Naive thymus-derived CD4-positive, alpha-beta T cell (primary cell): ENCODE results near the gene LCN12. TPM values are rescaled to one million over a fixed set of nuclear protein-coding genes. Genes with fewer than 3 reads are reported as not detected.

ENCODE experiments used
- ATAC-seq: fragments of 150-1000 bp; cut with Tn5 transposase; 2 replicates; pipeline ENCODE4 v1.10.0; 2021; ENCODE audit warnings: mild to moderate bottlenecking, moderate library complexity
- CTCF ChIA-PET: fragments of 350-600 bp; sonication (Branson Sonifier 250); formaldehyde crosslinking; loops from one replicate; lab custom pipeline; 2021; ENCODE audit warnings: antibody characterized with exemption; lab: Charles Lee
- POLR2A ChIA-PET: fragments of 350-600 bp; sonication (Branson Sonifier 250); formaldehyde crosslinking; loops from one replicate; lab custom pipeline; 2021; ENCODE audit warnings: antibody characterized with exemption, inconsistent platforms; lab: Charles Lee
- DNase-seq, 9 donors: peaks; one replicate each; pipeline versions ENCODE4 v3.0.0 to v3.0.0-alpha.2; 2020 to 2022; ENCODE audit warnings: mixed read lengths in 1 of 9
- H3K27ac ChIP-seq: one replicate; pipeline ENCODE4 v1.7.0; 2013; ENCODE audit warnings: mild to moderate bottlenecking, low read depth, low read length, moderate library complexity
- H3K27me3 ChIP-seq, 2 donors: one replicate each; pipeline ENCODE4 v1.7.0; 2013; ENCODE audit warnings: low read length in 2 of 2, mild to moderate bottlenecking in 2 of 2, moderate library complexity in 2 of 2; ENCODE audit not compliant: control insufficient read depth in 2 of 2, insufficient read depth in 2 of 2
- H3K36me3 ChIP-seq, 3 experiments: 1 replicate in 2 of 3; 2 replicates in 1 of 3; pipeline ENCODE4 v1.7.0; 2013; ENCODE audit warnings: low read length in 3 of 3, mild to moderate bottlenecking in 3 of 3, moderate library complexity in 1 of 3; ENCODE audit not compliant: insufficient read depth in 3 of 3, control insufficient read depth in 2 of 3
- H3K4me1 ChIP-seq, 2 donors: one replicate each; pipeline ENCODE4 v1.7.0; 2013; ENCODE audit warnings: low read length in 2 of 2, mild to moderate bottlenecking in 2 of 2, moderate library complexity in 1 of 2; ENCODE audit not compliant: control insufficient read depth in 2 of 2, insufficient read depth in 2 of 2
- H3K4me3 ChIP-seq: 2 replicates; pipeline ENCODE4 v1.7.0; 2013; ENCODE audit warnings: mild to moderate bottlenecking, low read length
- H3K9me3 ChIP-seq, 3 experiments: 1 replicate in 2 of 3; 2 replicates in 1 of 3; pipeline ENCODE4 v1.7.0; 2013; ENCODE audit warnings: low read length in 3 of 3; ENCODE audit not compliant: control insufficient read depth in 2 of 3
- H3K27ac Mint-ChIP-seq, 9 donors: one replicate each; pipeline ENCODE4 v1.8.0; 2020 to 2022; ENCODE audit warnings: mixed read lengths in 9 of 9, mild to moderate bottlenecking in 8 of 9, moderate library complexity in 5 of 9, inconsistent platforms in 2 of 9
- H3K27me3 Mint-ChIP-seq, 5 donors: one replicate each; pipeline ENCODE4 v1.8.0; 2021 to 2022; ENCODE audit warnings: mixed read lengths in 5 of 5, mild to moderate bottlenecking in 1 of 5
- H3K36me3 Mint-ChIP-seq, 5 donors: one replicate each; pipeline ENCODE4 v1.8.0; 2020 to 2022; ENCODE audit warnings: mixed read lengths in 5 of 5, mild to moderate bottlenecking in 3 of 5, inconsistent platforms in 1 of 5
- H3K4me1 Mint-ChIP-seq, 7 donors: one replicate each; pipeline ENCODE4 v1.8.0; 2020 to 2022; ENCODE audit warnings: mixed read lengths in 7 of 7, mild to moderate bottlenecking in 3 of 7, inconsistent platforms in 1 of 7
- H3K4me3 Mint-ChIP-seq, 10 donors: one replicate each; pipeline ENCODE4 v1.8.0; 2020 to 2022; ENCODE audit warnings: mild to moderate bottlenecking in 10 of 10, mixed read lengths in 10 of 10, moderate library complexity in 6 of 10, inconsistent platforms in 2 of 10
- H3K9me3 Mint-ChIP-seq, 11 donors: one replicate each; pipeline ENCODE4 v1.8.0; 2020 to 2022; ENCODE audit warnings: mixed read lengths in 11 of 11, mild to moderate bottlenecking in 4 of 11, inconsistent platforms in 1 of 11, moderate library complexity in 1 of 11
- intact Hi-C, 2 donors: fragments of 100-400 bp; cut with micrococcal nuclease; formaldehyde crosslinking; loops; one replicate each; pipeline ENCODE4 v1.15.1; 2023
- polyA plus RNA-seq, 2 donors: library from polyadenylated mRNA; unstranded; fragments of 300-500 nt; fragmentation: Illumina TruSeq; gene quantifications; one replicate each; pipeline ENCODE4 v1.2.3, GENCODE V29; 2021
- total RNA-seq, 6 experiments: library from RNA in 5 of 6; stranded (reverse) in 5 of 6; gene quantifications; 1 replicate in 5 of 6; 2 replicates in 1 of 6; pipeline ENCODE4 v1.2.3 and lab custom pipeline; 2021 to 2026

LCN12 gene
- total RNA-seq (1 to 10 TPM in 4 of 5 experiments, under 1 TPM in 1; 0.89 to 4.9 (median 2.6) TPM), polyA plus RNA-seq (not detected), total RNA-seq (lab: John Stamatoyannopoulos, UW) (0.81 reads per million)

DNA sequence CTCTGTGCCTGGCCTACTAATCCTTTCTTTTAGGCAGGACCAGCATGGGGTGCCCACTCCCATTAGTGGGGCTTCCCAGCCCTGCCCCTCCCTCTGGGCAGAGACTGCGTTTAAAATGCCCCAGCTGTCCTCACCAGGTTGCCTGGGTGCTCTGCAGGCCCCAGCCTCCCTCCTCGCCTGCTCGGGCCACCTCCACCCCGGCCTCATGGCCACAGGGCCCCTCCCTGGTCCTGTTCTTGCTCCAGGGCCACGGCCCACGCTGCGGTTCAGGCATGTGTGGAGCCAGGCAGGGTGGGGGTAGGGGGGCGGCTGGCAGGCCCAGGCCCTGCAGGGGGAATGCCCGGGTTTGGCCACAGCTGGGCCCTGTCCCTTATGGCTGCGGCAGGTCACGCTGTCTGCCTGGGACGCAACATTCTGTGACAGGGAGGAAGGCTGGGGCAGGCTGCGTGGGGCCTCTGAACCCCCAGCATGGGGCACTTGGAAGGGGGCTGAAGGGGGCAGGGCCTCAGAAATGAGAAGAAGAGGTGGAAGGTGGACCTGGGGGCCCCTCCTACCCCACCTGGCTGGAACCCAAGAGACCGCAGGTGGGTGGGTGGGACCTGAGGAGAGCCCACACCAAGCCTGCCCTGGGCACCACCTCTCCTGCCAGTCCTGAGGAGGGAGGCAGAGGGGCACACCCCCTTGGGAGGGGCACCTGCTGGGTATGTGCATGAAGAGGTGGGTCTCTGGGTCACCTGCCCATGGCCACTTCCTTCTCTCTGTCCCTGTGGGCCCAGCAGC is at the start of gene LCN12:
Gene LCN12 (plus strand): TSS at position 733 of the 780 bp plus-strand sequence. CDS start 55 bp downstream, outside the sequence.
- H3K27ac ChIP-seq, result no peak within 1 kb of the TSS
- no peaks in the 10 kb centered on the region for H3K27me3 Mint-ChIP-seq
- H3K4me1 ChIP-seq, result peaks cover 0 to 10% of the 10 kb centered on the region in 2 donors
- peak within 1 kb of the TSS in 1 of 9 donors; percentile 85 for H3K27ac Mint-ChIP-seq
- H3K4me1 Mint-ChIP-seq, result peaks cover 0 to 13% (median 0%) of the 10 kb centered on the region in 7 donors
- CTCF ChIA-PET, result no interaction called here
- H3K27me3 ChIP-seq, result no peaks in the 10 kb centered on the region
- H3K4me3 Mint-ChIP-seq, result peak within 1 kb of the TSS in 1 of 10 donors; percentile 74
- POLR2A ChIA-PET, result interaction anchor here (1.0 to 1.7 kb wide), 2 partner anchors 8 to 153 kb away, joined by 3 to 4 read pairs; no protein-coding TSS in a partner anchor
- no peaks in the 10 kb centered on the region for H3K36me3 Mint-ChIP-seq
- ATAC-seq, result no peak
- H3K36me3 ChIP-seq, result no peaks in the 10 kb centered on the region
- DNase-seq, result peak in 1 of 9 donors; percentile 5
- no peak within 1 kb of the TSS for H3K4me3 ChIP-seq
- H3K9me3 ChIP-seq, result no peaks in the 10 kb centered on the region
- intact Hi-C loops, result loop anchor here in 1 of 2 donors (5.0 kb wide), 1 partner anchor 41 kb away; the partner anchor contains the start of gene PAXX
- peaks cover 0 to 6% (median 0%) of the 10 kb centered on the region in 11 donors for H3K9me3 Mint-ChIP-seq

DNA sequence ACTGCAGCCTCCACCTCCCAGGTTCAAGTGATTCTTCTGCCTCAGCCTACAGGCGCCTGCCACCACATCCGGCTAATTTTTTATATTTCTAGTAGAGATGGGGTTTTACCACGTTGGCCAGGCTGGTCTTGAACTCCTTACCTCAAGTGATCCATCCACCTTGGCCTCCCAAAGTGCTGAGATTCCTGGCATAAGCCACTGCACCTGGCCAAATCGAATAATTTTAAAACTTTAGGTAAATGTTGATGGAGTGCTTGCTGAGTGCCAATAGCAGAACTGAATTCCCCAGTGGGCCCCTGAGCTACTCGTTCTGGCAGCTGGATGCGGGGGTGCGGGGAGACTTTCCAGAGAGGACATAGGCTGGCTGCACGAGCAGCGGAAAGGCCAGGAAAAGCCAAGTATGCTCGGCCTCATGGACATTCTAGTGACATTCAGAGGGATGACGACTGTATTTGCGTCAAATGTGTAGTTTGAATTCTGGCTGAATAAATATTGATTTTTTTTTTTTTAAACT is 49.0 kb upstream of the LCN12 start:
- no peaks in the 10 kb centered on the region for H3K9me3 ChIP-seq
- H3K9me3 Mint-ChIP-seq, result no peaks in the 10 kb centered on the region
- H3K4me3 ChIP-seq, result no peak overlapping the region
- ATAC-seq (no peak), DNase-seq (no peak)
- intact Hi-C loops, result loop anchor here (5.0 kb wide), 3 partner anchors 36 to 119 kb away; partner anchors contain the start of genes EDF1 (in 1 of the 2) and PHPT1 (in 1 of the 2)
- peaks cover 0 to 66% (median 4%) of the 10 kb centered on the region in 3 experiments for H3K36me3 ChIP-seq
- no peaks in the 10 kb centered on the region for H3K27me3 ChIP-seq
- H3K4me1 Mint-ChIP-seq, result peaks cover 12 to 58% (median 36%) of the 10 kb centered on the region in 7 donors
- H3K27ac Mint-ChIP-seq, result peak overlapping the region in 7 of 9 donors; percentile 56 to 98 (median 93)
- H3K27ac ChIP-seq, result peak overlapping the region; percentile 76
- H3K4me1 ChIP-seq, result peaks cover 26 to 30% of the 10 kb centered on the region in 2 donors
- H3K27me3 Mint-ChIP-seq, result no peaks in the 10 kb centered on the region
- CTCF ChIA-PET, result interaction anchor here (0.5 to 0.6 kb wide), 2 partner anchors 20 to 60 kb away, joined by 3 to 4 read pairs; no protein-coding TSS in a partner anchor
- peaks cover 0 to 40% (median 5%) of the 10 kb centered on the region in 5 donors for H3K36me3 Mint-ChIP-seq
- H3K4me3 Mint-ChIP-seq, result peak overlapping the region in 4 of 10 donors; percentile 49 to 81 (median 69)
- POLR2A ChIA-PET, result interaction anchor here (1.5 to 1.8 kb wide), 2 partner anchors 16 to 22 kb away, joined by 5 to 7 read pairs; no protein-coding TSS in a partner anchor

- Mint-ChIP-seq H3K36me3 (peaks cover 0 to 29% (median 4%) of the 10 kb centered on the region in 5 donors), H3K27me3 (no peaks in the 10 kb centered on the region), H3K4me1 (peaks cover 7 to 43% (median 28%) of the 10 kb centered on the region in 7 donors), H3K9me3 (peaks cover 0 to 2% (median 0%) of the 10 kb centered on the region in 11 donors), H3K27ac (peak overlapping the region in 4 of 9 donors; percentile 4 to 68 (median 58)), H3K4me3 (no peak overlapping the region)
- DNase-seq, result no peak
- no peak for ATAC-seq
- Histone ChIP-seq H3K9me3 (no peaks in the 10 kb centered on the region), H3K27ac (no peak overlapping the region), H3K27me3 (no peaks in the 10 kb centered on the region), H3K36me3 (peaks cover 0 to 63% (median 4%) of the 10 kb centered on the region in 3 experiments), H3K4me3 (no peak overlapping the region), H3K4me1 (peaks cover 23 to 27% of the 10 kb centered on the region in 2 donors)
- POLR2A ChIA-PET, result interaction anchor here (0.8 kb wide), 1 partner anchor 15 kb away, joined by 3 read pairs; no protein-coding TSS in a partner anchor
- intact Hi-C loops, result no loop called here
- CTCF ChIA-PET, result no interaction called here
Measured at GRCh38 chr9:136906266-136906665, 45.8 kb upstream of the LCN12 start.

GRCh38 chr9:136907011-136907914 is 44.8 kb upstream of the LCN12 start:
- no peaks in the 10 kb centered on the region for H3K9me3 ChIP-seq
- intact Hi-C loops, result no loop called here
- Mint-ChIP-seq H3K9me3 (peaks cover 0 to 2% (median 0%) of the 10 kb centered on the region in 11 donors), H3K36me3 (peaks cover 0 to 22% (median 4%) of the 10 kb centered on the region in 5 donors), H3K4me1 (peaks cover 4 to 33% (median 19%) of the 10 kb centered on the region in 7 donors), H3K27me3 (no peaks in the 10 kb centered on the region), H3K27ac (peak overlapping the region in 2 of 9 donors; percentile 48 to 72), H3K4me3 (no peak overlapping the region)
- no peak overlapping the region for H3K4me3 ChIP-seq
- no peak for DNase-seq
- peaks cover 13 to 19% of the 10 kb centered on the region in 2 donors for H3K4me1 ChIP-seq
- POLR2A ChIA-PET, result no interaction called here
- ATAC-seq, result no peak
- H3K27me3 ChIP-seq, result no peaks in the 10 kb centered on the region
- CTCF ChIA-PET, result interaction anchor here (1.0 kb wide), 1 partner anchor 121 kb away, joined by 3 read pairs; no protein-coding TSS in a partner anchor
- no peak overlapping the region for H3K27ac ChIP-seq
- peaks cover 0 to 59% (median 4%) of the 10 kb centered on the region in 3 experiments for H3K36me3 ChIP-seq

DNA sequence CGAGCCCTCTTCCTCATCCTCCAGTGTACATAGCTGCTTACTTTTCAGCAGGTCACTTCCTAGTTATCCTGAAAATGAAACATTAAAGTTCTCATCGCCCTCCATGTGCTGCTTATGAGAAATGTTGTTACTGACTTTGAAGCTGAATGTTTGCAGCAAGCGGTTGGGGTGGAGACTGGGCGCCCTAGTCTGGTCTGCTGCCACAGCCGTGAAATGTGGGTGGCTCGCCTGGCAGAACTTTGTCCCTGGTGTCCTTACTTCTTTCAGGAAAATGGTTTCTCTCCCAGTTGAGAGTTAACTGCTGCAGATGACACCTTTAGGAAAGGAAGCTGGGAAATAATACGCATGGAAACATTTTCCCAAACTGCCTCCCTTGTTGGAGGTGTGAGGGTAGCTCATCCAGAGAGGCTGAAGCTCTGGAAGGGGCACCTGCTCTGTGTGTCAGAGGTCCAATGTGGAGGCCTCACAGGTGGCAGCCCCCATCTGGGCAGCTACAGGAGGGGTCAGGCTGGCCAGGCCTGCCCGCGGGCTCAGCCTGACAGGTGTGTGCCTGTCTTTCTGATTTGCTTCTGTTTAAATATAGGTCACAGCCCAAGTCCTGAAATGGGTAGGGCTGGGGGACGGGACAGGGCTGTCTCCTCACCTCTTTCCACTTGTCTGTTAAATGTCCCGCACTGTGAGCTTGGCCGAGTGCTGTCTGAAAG is 41.7 kb upstream of the LCN12 start:
- no peak overlapping the region for H3K4me3 ChIP-seq
- Mint-ChIP-seq H3K4me3 (no peak overlapping the region), H3K27ac (peak overlapping the region in 1 of 9 donors; percentile 6), H3K4me1 (peaks cover 0 to 14% (median 2%) of the 10 kb centered on the region in 7 donors), H3K36me3 (peaks cover 3 to 16% (median 9%) of the 10 kb centered on the region in 5 donors), H3K9me3 (peaks cover 0 to 2% (median 0%) of the 10 kb centered on the region in 11 donors), H3K27me3 (no peaks in the 10 kb centered on the region)
- intact Hi-C loops, result no loop called here
- POLR2A ChIA-PET, result no interaction called here
- peaks cover 0 to 63% (median 7%) of the 10 kb centered on the region in 3 experiments for H3K36me3 ChIP-seq
- CTCF ChIA-PET, result no interaction called here
- no peaks in the 10 kb centered on the region for H3K9me3 ChIP-seq
- H3K27ac ChIP-seq, result no peak overlapping the region
- H3K27me3 ChIP-seq, result no peaks in the 10 kb centered on the region
- no peak for DNase-seq
- ATAC-seq, result no peak
- H3K4me1 ChIP-seq, result no peaks in the 10 kb centered on the region
